Endodermal cell (in vitro differentiated cells): ENCODE measurements around the gene KIAA0930. TPM values are rescaled to one million over a fixed set of nuclear protein-coding genes. Genes with fewer than 3 reads are reported as not detected.

Source experiments
- DNase-seq: peaks from one replicate; pipeline ENCODE4 v3.0.0-alpha.2; 2017
- H3K27ac ChIP-seq: 2 replicates; pipeline ENCODE4 v1.5.1; 2013; ENCODE audit warnings: mild to moderate bottlenecking, low read depth, low read length, moderate library complexity
- H3K27me3 ChIP-seq: 2 replicates; pipeline ENCODE4 v1.6.1; 2013; ENCODE audit warnings: mild to moderate bottlenecking, low read length, moderate library complexity; ENCODE audit not compliant: insufficient read depth, control insufficient read depth, poor library complexity, severe bottlenecking
- H3K36me3 ChIP-seq: 2 replicates; pipeline ENCODE4 v1.7.0; 2013; ENCODE audit warnings: mild to moderate bottlenecking, low read length, moderate library complexity; ENCODE audit not compliant: control insufficient read depth, insufficient read depth
- H3K4me1 ChIP-seq: one replicate; pipeline ENCODE4 v1.7.0; 2013; ENCODE audit warnings: low read length; ENCODE audit not compliant: control insufficient read depth, insufficient read depth
- H3K4me3 ChIP-seq: 2 replicates; pipeline ENCODE4 v1.5.1; 2013; ENCODE audit warnings: mild to moderate bottlenecking, low read length, moderate library complexity
- H3K9ac ChIP-seq: 2 replicates; pipeline ENCODE4 v1.6.1; 2013; ENCODE audit warnings: mild to moderate bottlenecking, low read length, moderate library complexity; ENCODE audit not compliant: poor library complexity, severe bottlenecking; ENCODE audit errors: extremely low read depth
- H3K9me3 ChIP-seq: 2 replicates; pipeline ENCODE4 v1.6.1; 2013; ENCODE audit warnings: mild to moderate bottlenecking, low read length, moderate library complexity; ENCODE audit not compliant: control insufficient read depth
- H3K27ac Mint-ChIP-seq: 2 replicates; pipeline ENCODE4 v1.8.0; 2020; ENCODE audit warnings: mixed read lengths
- H3K27me3 Mint-ChIP-seq: 2 replicates; pipeline ENCODE4 v1.8.0; 2021; ENCODE audit warnings: mild to moderate bottlenecking, mixed read lengths; ENCODE audit not compliant: insufficient read depth
- H3K36me3 Mint-ChIP-seq: 2 replicates; pipeline ENCODE4 v1.8.0; 2020; ENCODE audit warnings: low read depth, mixed read lengths
- H3K4me1 Mint-ChIP-seq: 2 replicates; pipeline ENCODE4 v1.8.0; 2020; ENCODE audit warnings: mixed read lengths
- H3K4me3 Mint-ChIP-seq: 2 replicates; pipeline ENCODE4 v1.8.0; 2020; ENCODE audit warnings: mild to moderate bottlenecking, moderate library complexity, mixed read lengths
- H3K9me3 Mint-ChIP-seq: 2 replicates; pipeline ENCODE4 v1.8.0; 2020; ENCODE audit warnings: mild to moderate bottlenecking, mixed read lengths
- WGBS, 2 experiments: methylation state at CpG; one replicate each; pipeline versions ENCODE4 v1.1.5 to v1.1.7; 2013; ENCODE audit warnings: missing lambda C conversion rate in 2 of 2, mixed read lengths in 1 of 2; ENCODE audit not compliant: insufficient coverage in 1 of 2, insufficient read length in 1 of 2; 5-methylcytosine and 5-hydroxymethylcytosine counted together
- total RNA-seq, 2 donors: library from RNA; stranded (reverse); fragmentation: NEBNext Ultra II Directional in 1 of 2; extraction: Animal tissue kit (Norgen Biotek cat#: 25700) in 1 of 2; gene quantifications; 2 replicates in 1 of 2; 3 replicates in 1 of 2; pipeline ENCODE4 v1.2.1, GENCODE V29; 2021
- TF ChIP-seq, protein P1 (sequence below): fragments of 200-600 bp; sonication (generic); conservative IDR thresholded peaks from 2 replicates; pipeline ENCODE4 v1.5.0; 2021; ENCODE audit warnings: antibody characterized with exemption, mild to moderate bottlenecking

KIAA0930 gene
- total RNA-seq, 2 donors from 2014 or later: 36.2 to 47.8 TPM

- peaks cover 3% of the 10 kb centered on the region for H3K9me3 Mint-ChIP-seq
- peaks cover 17% of the 10 kb centered on the region for H3K27me3 Mint-ChIP-seq
- Histone ChIP-seq H3K4me3 (no peak overlapping the region), H3K9ac (no peak overlapping the region), H3K9me3 (no peaks in the 10 kb centered on the region), H3K36me3 (no peaks in the 10 kb centered on the region), H3K27ac (peak overlapping the region; percentile 24), H3K4me1 (peaks cover 3% of the 10 kb centered on the region), H3K27me3 (peaks cover 6% of the 10 kb centered on the region)
- H3K27ac Mint-ChIP-seq: peak overlapping the region; percentile 76
- H3K4me3 Mint-ChIP-seq: no peak overlapping the region
- no peaks in the 10 kb centered on the region for H3K36me3 Mint-ChIP-seq
- TF ChIP-seq, protein P1, sequence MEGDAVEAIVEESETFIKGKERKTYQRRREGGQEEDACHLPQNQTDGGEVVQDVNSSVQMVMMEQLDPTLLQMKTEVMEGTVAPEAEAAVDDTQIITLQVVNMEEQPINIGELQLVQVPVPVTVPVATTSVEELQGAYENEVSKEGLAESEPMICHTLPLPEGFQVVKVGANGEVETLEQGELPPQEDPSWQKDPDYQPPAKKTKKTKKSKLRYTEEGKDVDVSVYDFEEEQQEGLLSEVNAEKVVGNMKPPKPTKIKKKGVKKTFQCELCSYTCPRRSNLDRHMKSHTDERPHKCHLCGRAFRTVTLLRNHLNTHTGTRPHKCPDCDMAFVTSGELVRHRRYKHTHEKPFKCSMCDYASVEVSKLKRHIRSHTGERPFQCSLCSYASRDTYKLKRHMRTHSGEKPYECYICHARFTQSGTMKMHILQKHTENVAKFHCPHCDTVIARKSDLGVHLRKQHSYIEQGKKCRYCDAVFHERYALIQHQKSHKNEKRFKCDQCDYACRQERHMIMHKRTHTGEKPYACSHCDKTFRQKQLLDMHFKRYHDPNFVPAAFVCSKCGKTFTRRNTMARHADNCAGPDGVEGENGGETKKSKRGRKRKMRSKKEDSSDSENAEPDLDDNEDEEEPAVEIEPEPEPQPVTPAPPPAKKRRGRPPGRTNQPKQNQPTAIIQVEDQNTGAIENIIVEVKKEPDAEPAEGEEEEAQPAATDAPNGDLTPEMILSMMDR: no peak
- WGBS, 2 experiments: 79 to 86% methylated on average over 11 to 13 of the region's 13 CpGs
- H3K4me1 Mint-ChIP-seq: peaks cover 6% of the 10 kb centered on the region
- DNase-seq: peak; percentile 70
Observed at GRCh38 chr22:45246060-45246985, 5.6 kb upstream of the KIAA0930 start.

GRCh38 chr22:45244916-45245315, 4.2 kb upstream of the KIAA0930 start:
- H3K9ac ChIP-seq: no peak overlapping the region
- H3K9me3 Mint-ChIP-seq: peaks cover 2% of the 10 kb centered on the region
- H3K36me3 ChIP-seq: no peaks in the 10 kb centered on the region
- H3K4me3 Mint-ChIP-seq: no peak overlapping the region
- H3K27me3 Mint-ChIP-seq: peaks cover 23% of the 10 kb centered on the region
- H3K27me3 ChIP-seq: peaks cover 8% of the 10 kb centered on the region
- H3K27ac ChIP-seq: no peak overlapping the region
- peaks cover 3% of the 10 kb centered on the region for H3K4me1 ChIP-seq
- H3K27ac Mint-ChIP-seq: no peak overlapping the region
- no peak overlapping the region for H3K4me3 ChIP-seq
- no peaks in the 10 kb centered on the region for H3K36me3 Mint-ChIP-seq
- no peak for DNase-seq
- whole genome bisulfite sequencing, 2 experiments: 94% methylated on average over 4 of the region's 4 CpGs
- TF ChIP-seq, protein P1: no peak
- H3K4me1 Mint-ChIP-seq: peaks cover 6% of the 10 kb centered on the region
- H3K9me3 ChIP-seq: no peaks in the 10 kb centered on the region

- H3K4me3 ChIP-seq: no peak overlapping the region
- Mint-ChIP-seq H3K9me3 (no peaks in the 10 kb centered on the region), H3K36me3 (no peaks in the 10 kb centered on the region), H3K27ac (no peak overlapping the region), H3K27me3 (peaks cover 28% of the 10 kb centered on the region), H3K4me3 (no peak overlapping the region), H3K4me1 (peaks cover 12% of the 10 kb centered on the region)
- DNase-seq: no peak
- 87 to 89% methylated on average over 7 of the region's 7 CpGs for WGBS, 2 experiments
- no peaks in the 10 kb centered on the region for H3K9me3 ChIP-seq
- H3K9ac ChIP-seq: no peak overlapping the region
- TF ChIP-seq, protein P1: peak; percentile 45
- peaks cover 13% of the 10 kb centered on the region for H3K27me3 ChIP-seq
- H3K27ac ChIP-seq: no peak overlapping the region
- peaks cover 5% of the 10 kb centered on the region for H3K36me3 ChIP-seq
- H3K4me1 ChIP-seq: peaks cover 6% of the 10 kb centered on the region
Observed at GRCh38 chr22:45242778-45243191, 2.1 kb upstream of the KIAA0930 start.
